ENCODE results near the gene PROSER2.
"Not testable (repeated sequence)": the region's sequence is repeated elsewhere in the genome, so short reads cannot be mapped to it uniquely, and the experiment has no call there.

The PROSER2 gene

DNA sequence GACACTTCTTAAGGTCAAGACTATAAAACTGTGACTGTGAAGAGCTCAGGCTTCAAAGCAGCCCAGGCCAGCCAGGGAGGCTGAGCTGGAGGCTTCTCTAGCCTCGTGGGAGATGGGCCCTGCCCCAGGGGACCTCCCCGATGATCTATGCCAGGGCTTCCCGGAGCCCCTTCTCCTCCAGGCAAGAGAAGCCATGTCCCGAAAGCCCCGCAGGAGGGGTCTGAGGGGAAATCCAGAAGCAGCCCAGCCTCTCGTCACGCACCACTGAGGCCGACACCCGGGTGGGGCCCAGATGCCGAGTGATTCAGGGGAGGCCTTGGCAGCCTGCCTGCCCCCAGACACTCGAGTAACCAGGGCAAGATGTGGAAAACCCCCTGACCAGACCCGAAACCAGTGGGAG lies 63.7 kb downstream of the PROSER2 start:
- DNase-seq: no peak

DNA sequence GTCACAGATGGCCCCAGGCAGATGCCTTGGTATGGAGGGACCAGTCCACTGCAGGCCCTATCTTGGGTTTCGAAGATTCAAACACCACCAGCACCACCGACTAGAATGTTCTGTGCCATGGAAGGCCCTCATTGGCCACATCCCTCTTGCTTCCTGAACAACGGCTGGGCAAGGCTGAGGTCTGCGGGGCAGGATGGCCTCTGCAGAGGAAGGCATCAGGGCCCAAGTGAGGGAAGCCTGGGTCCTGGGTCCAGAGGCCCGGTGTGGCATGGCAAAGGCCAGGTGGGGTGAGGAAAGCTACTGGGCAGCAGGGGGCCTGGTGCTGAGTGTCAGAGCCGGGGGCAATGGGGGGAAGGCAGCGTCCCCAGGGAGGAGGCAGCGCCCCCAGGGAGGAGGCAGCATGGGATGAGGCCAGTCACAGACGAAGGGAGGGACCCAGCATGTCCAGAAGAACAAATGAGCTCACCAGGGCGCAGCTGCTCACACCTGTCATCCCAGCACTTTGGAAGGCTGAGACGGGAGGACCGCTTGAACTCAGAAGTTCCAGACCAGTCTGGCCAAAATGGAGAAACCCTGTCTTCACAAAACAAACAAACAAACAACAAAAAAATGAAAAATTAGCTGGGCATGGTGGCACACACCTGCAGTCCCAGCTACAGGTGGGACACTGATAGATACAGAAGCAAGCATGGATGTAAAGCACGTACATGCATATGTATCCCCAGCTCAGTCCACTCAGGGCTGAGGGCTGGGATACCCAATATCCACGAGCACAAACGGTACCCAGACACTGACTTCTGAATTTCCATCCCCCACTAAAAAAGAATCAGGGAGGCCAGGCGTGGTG lies 64.4 kb downstream of the PROSER2 start:
- DNase-seq: no peak

DNA sequence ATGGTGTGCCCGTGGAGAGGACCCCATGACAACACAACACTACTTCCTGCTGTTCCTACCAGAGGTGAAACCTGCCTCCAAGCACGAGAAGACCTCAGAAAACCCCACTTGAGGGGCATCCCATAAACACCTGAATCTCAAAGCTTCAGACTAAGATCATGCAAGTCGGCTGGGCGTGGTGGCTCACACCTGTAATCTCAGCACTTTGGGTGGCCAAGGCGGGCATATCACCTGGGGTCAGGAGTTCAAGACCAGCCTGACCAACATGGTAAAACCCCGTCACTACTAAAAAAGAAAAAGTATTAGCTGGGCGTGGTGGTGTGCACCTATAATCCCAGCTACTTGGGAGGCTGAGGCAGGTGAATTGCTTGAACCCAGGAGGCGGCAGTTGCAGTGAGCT lies 66.1 kb downstream of the PROSER2 start:
- not testable (repeated sequence) for DNase-seq

DNA sequence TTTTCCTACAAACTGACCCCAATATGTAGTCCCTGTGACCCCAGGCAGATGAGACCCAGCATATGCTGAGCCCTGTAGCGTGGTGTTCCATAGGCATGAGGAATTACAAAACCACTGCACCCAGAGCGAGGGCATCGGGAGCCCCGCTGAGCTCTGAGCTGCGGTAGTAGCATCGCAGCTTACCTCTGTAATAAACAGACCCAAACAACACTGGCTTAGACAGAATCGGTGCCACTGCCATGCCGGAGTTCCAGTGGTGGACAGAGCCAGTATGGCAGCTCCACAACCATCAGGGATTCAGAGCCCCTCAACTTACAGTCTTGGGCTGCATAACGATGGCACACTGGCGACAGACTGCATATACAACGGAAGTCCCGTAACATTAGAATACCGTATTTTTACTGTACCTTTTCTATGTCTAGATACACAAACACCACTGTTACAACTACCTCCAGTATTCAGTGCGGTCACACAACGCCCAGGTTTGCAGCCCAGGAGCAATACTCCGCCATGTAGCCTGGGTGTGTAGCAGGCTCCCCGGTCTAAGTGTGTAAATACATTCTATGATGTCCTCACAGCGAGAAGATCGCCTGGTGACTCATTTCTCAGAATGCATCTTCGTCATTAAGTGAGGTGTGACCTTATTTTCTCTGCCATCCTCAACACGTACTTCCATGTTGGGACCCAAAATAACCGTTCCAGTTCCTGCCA lies 68.8 kb downstream of the PROSER2 start:
- DNase-seq: no peak

DNA sequence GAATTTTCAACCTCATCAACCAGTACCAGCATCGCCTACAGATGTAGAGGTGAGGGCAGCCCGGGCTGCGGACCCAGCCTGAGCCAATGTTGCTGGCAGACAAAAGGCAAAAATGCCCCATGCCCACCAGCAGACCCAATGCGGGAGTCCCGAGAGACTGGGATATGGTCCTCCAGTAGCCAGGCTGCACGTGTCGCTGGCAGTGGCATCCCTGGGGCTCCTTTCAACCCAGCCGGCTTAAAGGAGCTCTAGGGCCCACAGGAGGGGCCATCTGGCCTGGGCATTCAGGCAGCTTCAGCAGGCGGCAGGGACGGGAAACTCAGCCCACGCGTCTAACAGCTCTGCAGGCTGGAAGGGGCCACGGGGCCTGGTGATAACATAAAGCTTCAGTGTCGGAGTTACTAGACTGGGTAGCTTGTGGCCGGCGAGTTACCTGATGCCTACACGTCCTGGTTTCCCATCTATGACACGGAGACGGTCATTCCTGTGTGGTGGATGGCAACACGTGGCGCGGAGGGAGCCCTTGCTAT lies 70.7 kb downstream of the PROSER2 start:
- DNase-seq: no peak

DNA sequence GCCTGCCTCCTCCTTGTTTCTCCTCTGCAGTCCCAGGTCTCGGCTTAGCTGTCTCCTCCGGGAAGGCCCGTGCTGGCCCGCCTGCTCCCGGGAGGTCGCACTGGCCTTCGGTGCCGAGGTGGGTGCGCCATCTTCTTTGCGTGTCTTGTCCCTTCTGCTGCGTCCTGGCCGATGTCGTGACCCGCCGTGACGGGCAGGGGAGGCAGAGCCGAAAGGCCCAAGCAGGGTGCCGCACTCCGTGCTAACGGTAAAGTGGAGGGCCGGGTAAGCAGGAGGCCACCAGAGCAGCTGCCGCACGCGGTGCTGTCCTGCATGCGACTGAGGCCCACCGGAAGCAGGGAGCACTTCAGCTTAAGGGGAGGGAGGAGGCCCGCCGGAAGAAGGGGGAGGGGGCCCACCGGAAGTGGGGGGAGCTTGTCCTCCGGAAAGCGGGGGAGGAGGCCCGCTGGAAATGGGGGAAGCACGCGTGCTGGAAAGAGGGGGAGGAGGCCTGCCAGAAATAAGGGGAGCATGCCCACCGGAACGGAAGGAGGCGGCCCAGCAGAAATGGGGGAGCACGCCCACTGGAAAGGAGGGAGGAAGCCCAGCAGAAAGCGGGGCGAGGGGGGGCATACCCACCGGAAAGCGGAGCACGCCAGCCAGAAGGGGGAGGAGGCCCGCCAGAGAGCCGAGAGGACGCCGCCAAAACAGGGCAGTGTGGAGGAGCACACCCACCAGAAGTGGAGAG lies 71.4 kb downstream of the PROSER2 start:
- no peak for DNase-seq

DNA sequence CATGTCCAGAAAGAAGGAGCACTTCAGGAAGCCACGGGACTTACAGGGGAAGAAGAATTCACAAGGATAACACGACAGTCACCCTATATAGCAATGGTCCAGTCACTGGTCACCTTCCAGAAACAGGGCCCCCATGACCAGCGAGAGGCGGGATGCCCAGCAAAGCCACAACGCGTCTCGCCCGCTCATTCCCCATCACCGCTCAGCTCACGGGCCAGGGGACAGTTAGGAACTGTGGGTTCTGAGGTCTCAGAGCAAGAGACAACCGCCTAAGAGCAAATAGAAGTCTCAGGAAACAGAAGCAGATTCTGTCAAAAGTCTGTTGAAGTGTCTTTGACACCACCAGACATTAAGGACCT lies 71.9 kb downstream of the PROSER2 start:
- DNase-seq: no peak

DNA sequence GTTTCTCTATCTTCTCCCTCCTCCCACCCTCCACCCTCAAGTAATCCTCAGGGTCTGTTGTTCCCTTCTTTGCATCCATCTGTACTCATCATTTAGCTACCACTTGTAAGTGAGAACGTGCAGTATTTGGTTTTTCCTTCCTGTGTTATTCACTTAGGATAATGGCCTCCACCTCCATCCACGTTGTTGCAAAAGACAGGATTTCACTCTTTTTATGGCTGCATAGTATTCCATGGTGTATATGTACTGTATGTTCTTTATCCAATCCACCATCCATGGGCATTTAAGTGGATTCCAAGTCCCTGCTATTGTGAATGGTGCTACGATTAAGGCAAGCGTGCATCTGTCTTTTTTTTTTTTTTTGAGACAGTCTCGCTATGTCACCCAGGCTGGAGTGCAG lies 72.4 kb downstream of the PROSER2 start:
- DNase-seq: no peak

DNA sequence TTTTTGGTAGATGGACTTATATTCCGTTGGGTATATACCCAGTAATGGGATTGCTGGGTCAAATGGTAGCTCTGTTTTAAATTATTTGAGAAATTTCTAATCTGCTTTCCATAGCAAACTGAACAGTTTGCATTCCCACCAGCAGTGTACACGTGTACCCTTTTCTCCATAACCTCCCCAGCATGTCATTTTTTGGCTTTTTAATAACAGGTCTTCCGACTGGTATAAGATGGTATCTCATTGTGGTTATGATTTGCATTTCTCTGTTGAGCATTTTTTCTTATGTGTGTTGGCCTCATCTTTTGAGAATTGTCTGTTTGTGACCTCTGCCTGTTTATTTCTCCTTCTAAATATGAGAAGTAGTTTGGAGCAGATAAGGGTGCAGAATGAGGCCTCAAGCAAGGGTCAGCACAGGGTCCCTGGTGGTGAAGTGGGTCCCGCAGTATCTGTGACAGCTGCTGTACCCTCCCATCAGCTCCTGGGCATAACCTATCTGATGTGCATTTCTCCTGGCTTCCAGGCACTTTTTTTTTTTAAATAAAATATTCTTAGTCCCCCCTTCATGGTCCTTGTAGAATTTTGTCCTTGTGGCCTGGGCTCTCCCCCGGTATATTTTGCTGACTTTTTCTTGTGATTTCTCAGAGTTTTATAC lies 73.5 kb downstream of the PROSER2 start:
- DNase-seq: no peak

DNA sequence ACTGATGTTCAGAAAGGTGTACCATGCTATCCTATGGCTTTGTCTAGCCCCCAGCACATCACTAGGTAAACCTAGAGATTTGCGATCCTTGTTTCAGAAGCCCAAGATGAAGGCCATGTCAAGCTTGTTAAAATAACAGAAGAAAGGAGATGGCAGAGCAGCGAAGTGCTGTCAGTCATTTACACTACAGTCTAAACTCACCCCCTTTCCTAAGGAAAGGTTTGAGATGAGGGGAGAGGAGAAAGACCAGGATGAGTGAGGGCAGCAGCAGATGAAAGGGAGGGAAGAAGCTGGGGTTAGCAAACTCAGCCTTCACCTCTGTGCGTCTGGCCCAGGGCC lies 74.8 kb downstream of the PROSER2 start:
- DNase-seq: no peak

DNA sequence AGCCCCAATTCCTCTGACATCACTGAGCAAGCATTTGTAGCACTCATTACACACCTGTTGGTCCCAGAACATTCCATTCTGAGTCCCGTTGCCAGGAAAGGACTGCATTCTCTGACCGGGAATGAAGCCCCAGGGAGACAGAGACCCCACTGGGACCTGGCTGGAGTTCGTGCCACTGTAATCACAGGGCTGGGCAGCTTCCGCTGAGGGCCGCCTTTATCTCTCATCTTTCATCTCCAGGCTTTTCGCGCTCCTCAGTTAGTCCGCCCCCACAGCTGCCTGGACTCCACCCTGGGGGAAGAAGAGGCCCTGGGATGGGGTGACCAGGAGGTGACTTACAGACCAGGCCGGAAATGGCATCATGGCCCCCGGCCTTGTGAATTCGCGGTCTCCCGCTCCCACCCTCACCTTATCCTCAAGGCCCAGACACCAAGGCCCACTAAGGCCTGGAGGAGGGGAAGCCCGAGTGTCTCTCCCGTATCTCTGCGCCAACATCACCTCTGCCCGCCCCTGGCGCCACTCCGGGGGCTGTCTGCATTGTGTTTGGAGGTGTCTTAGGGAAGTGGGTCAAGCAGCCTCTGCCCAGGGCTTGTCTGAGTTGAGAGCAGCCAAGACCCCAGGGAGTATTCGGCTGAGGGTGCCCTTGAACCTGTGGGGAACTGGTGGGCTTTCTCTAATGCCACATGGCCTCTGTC lies 75.4 kb downstream of the PROSER2 start:
- DNase-seq: no peak

DNA sequence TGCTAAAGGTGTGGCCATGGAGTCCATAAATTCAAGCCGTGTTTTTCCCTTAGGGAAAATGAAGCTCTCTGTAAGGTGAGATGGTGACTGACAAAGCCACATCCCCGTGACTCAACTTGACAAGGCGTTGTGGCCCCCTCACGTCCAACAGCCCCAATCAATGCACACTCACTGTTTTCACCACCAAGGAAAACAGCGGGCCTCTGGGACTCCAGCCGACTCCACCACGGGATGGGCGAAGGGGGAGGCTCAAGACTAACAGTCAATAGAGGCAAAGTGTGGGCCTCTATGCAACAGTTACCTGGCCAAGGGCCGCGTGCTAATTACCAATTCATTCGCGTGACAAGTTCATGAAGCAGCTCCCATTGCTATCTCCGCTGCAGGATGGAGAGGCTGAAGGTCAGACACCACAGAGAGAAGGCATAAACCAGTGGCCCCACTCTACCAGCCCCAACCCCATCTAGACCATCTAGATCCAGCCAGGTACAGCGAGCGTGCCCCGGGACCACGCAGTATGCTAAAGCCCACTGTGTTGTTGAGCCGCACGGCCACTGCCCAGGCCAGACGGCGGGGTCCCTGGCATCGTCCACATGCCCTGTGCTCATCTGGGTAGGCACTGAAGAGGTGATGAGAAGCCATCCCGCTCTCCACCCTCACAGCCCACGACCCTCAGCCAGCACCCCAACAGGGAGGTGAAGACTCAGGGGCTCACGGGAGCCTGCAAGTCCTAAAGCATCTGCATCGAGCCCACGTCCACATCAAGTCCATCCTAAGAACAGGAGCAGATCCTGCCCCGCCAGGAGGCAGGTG lies 76.1 kb downstream of the PROSER2 start:
- DNase-seq: no peak

DNA sequence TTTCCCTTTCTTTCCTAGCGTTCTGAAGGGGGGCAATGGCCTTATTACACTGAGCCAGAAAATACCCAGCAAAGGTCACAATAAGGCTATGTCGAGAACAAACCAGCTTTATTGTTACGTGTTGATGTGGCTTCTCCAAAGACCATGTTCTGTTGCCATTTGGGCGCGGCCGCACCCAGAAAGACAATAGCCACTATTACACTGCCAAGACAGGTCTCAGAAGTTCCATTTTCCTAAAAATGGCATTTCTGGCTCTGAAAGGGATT lies 77.8 kb downstream of the PROSER2 start:
- DNase-seq: no peak

DNA sequence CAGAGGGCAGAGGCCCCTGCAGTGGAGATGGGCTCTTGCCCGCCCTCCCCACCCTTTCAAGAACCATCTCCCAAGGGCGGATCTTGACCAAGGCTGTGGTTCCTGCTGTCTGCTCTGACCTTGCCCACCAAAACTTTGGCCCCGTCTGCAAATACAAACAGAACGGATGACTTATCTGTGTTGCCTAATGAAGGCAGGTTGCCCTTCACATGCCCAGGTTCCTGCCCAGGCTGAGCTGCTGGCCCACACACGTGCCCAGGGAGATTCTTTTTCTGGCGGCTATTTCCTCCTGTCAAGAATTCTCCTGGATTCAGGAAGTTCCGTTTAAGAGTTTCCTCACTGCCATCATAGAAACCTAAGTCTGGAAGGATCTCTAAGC lies 78.3 kb downstream of the PROSER2 start:
- no peak for DNase-seq

DNA sequence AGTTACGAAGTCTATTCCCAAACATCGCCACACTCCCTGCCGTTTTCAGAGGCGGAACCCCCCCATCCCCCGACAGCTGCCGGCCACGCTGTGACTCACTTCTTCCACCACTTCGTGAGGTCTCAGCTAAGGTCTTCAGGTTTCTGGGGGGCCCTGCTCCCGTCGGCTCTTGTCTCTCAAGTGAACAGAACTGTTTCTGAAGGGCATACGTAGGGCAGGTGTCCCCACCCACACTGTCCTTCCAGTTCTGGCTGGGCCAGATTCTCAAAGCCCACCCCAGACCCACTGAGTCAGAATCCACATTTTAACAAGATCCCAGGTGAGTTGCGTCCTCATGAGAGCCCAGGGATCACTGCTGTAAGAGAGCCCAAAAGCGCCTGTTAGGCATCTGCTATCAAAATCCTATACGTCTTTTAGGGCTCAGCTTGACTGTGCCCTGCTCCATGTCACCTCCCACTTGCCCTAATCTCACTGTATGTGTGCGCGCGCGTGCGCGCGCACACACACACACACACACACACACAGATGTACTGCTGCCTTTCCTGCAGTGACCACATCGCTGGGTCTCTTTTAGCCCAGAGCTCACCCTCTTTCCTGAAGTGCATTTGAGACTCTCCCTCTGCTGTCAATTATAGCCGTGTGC lies 78.8 kb downstream of the PROSER2 start:
- no peak for DNase-seq

DNA sequence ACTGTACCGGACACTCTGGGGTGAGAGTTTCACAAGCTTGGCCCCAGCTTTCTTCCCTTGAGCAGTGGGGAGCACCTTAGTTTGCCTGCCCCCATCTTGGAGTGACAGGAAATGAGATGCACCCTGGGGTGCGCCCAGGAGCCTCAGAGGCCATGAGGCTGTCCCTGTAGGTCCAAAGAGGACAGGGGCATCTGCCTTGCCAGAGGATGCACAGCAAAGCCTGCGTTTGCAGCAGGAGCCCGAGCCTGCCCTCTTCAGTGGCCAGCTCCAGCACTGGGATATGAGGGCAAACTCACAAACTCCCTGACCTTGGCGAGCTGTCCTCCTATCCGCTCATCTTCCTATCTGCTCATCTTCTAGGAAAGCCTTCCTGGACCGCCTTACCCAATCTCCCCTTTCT lies 79.5 kb downstream of the PROSER2 start:
- DNase-seq: no peak

DNA sequence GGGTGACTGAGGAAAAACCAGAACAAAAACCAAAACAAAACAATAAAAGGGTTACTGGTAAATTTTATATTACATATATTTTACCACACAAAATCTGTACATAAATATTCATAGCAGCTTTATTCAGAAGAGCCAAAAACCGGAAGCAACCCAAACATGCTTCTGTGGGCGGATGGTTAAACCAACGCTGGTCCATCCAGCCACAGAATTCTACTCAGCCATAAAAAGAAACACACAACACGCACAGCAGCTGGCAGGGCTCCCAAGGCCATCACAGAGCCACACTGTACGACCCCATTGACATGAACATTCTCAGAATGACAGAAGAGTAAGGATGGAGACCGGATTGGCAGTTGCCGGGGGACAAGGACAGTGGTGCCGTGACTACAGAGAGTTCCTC lies 83.6 kb downstream of the PROSER2 start:
- DNase-seq: no peak

DNA sequence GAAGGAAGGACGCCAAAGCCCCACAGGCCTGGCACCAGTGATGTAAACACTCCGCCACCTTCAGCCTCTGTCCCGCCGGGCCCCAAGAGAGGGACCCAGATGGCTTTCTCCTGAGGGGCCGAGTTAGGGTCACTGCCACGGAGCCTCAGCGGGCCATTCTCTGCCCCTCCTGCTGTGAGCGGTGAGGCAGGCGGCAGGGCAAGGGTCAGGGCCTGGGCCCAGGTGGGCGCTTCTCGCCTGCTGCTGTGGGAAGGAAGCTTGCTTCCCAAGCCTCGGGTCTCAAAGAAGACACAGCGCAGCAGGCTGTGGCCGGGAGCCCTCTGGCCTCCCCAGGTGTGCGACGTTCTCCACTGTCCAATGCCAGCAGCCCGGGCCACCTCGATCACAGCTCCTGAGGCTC lies 84.8 kb downstream of the PROSER2 start:
- DNase-seq: no peak

DNA sequence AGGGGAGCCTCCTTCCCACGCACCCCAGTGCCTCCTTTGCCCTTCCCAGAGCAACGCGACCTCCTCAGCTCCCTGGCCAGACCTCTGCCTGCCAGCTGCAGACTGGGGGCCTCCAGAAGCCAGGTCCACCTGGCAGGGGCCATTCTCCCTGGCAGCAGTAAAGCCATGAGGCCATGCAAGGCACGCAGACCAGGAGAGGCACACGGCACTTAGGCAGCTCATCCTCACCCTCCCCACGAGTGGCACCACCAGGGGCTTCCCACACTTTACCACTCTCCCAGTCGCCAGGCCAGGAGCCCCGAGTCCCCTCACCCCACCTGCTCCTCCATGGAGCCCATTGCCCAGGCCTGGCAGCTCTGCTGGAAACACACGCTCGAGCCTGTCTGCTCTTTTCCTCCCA lies 85.4 kb downstream of the PROSER2 start:
- DNase-seq: no peak

DNA sequence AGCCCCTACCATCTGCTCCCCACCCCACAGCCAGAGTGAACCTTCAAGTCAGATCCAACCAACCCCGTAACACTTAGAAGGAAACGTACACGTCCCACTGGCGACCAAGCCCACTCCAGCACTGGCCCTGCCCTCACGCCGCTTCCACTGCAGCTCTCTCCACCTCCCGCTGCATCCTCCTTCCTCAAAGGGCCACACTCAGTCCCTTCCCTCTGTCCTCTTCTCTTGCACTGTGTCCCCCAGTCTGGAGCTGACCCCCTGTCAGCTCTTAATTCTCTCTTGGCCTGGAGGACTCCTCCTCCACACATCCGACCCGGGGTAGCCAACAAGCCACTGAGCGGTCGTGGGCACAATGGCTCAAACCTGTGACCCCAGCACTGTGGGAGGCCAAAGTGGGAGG lies 85.8 kb downstream of the PROSER2 start:
- DNase-seq: no peak

DNA sequence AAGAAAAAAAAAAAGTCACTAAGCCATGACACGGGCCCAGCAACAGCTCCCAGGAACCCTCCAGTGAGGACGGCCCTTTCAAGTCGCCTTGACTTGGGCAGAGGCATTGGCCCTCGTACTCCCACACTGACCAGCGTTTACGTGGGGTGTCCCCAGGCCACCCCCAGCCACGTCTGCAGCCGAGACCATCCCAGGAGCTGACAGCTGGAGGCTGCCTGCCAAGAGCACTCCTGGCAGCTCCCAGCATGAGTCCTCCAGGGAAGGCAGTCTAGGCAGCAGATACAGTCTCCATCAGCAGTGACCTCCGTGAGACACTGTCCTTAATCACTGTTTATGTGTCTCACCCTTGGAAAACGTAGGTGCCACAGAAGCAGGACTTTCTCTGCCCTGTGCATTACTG lies 86.5 kb downstream of the PROSER2 start:
- no peak for DNase-seq

DNA sequence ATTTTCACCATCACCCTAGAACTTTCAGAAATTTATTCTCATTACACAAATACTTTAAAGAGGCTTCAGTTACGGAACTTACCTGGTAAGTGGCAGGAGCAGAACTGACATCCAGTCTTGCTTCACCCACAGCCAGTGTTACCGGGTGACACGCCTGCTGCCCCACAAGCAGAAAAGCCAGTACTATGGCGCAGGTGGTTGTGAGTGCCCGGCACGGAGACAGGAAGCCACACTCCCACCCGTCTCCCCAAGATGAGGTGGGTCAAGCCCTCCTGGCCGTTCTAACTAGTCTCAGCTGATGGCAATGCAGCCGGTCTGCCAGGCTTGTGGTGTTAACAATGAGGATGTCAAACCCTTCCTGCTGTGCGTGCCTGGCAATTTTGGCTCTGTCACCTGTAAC lies 86.9 kb downstream of the PROSER2 start:
- DNase-seq: no peak

All from NCI-H187 (cell line).